K562 (cell line): ENCODE results near the gene ABLIM1. TPM values are rescaled to one million over a fixed set of nuclear protein-coding genes. Genes with fewer than 3 reads are reported as not detected.

Experiments
- ATAC-seq: fragments of 200-7000 bp; cut with Tn5 transposase; 3 replicates; pipeline ENCODE4 v1.9.1; 2020; ENCODE audit warnings: moderate library complexity
- BruUV-seq: library from RNA; stranded (reverse); fragments of 400-500 nt; replicated peaks from 2 replicates; lab custom pipeline; 2021; lab: Mats Ljungman, UMichigan
- CTCF ChIA-PET: fragments of 300-600 bp; formaldehyde crosslinking; extraction: SDS; loops from one replicate; lab custom pipeline; 2021; ENCODE audit warnings: low intra/inter-chr PET ratio; lab: Yijun Ruan, JAX
- POLR2A ChIA-PET: fragments of 300-600, 350-650 bp; sonication (Branson Sonifier 250); formaldehyde crosslinking; extraction: SDS; loops from one replicate; lab custom pipeline; 2021; ENCODE audit warnings: antibody characterized with exemption, inconsistent platforms; lab: Yijun Ruan, JAX
- DNase-seq, 4 experiments: peaks; one replicate each; pipeline versions ENCODE4 v3.0.0 to v3.0.0-alpha.2; 2011 to 2018; ENCODE audit warnings: low spot score in 3 of 4, mixed read lengths in 3 of 4; ENCODE audit errors: extremely low read depth in 1 of 4
- FAIRE-seq: peaks from 2 replicates; lab custom pipeline; 2011; peaks lifted over from hg19 to GRCh38; lab: Jason Lieb, UNC
- H2AFZ ChIP-seq: 2 replicates; pipeline ENCODE4 v1.6.0; 2011; ENCODE audit warnings: low read depth, low read length, control low read depth, inconsistent platforms
- H3K27ac ChIP-seq: fragments of 200-600 bp; 3 replicates; pipeline ENCODE4 v1.8.0; 2011; ENCODE audit warnings: low read depth, mild to moderate bottlenecking, control low read depth, inconsistent platforms, low read length, moderate library complexity, mixed read lengths; ENCODE audit errors: extremely low read depth
- H3K27me3 ChIP-seq, 2 experiments: fragments of 300-600 bp in 1 of 2; 2 replicates in 1 of 2; 3 replicates in 1 of 2; pipeline versions ENCODE4 v1.6.0 to v1.8.0; 2011; ENCODE audit warnings: inconsistent platforms in 2 of 2, low read length in 2 of 2, mild to moderate bottlenecking in 1 of 2, mixed read lengths in 1 of 2, moderate library complexity in 1 of 2; ENCODE audit not compliant: control insufficient read depth in 2 of 2, insufficient read depth in 2 of 2
- H3K36me3 ChIP-seq: fragments of 300-600 bp; 3 replicates; pipeline ENCODE4 v1.8.0; 2011; ENCODE audit warnings: mild to moderate bottlenecking, low read length, inconsistent platforms; ENCODE audit not compliant: control insufficient read depth, insufficient read depth
- H3K4me1 ChIP-seq, 2 experiments: fragments of 200-600 bp in 1 of 2; replicated peaks in 1 of 2; 2 replicates in 1 of 2; 3 replicates in 1 of 2; pipeline versions ENCODE4 v1.5.1 to v1.8.0; 2011; ENCODE audit warnings: inconsistent platforms in 2 of 2, low read length in 2 of 2, mild to moderate bottlenecking in 1 of 2, mixed read lengths in 1 of 2, moderate library complexity in 1 of 2; ENCODE audit not compliant: control insufficient read depth in 2 of 2, insufficient read depth in 2 of 2
- H3K4me2 ChIP-seq: 2 replicates; pipeline ENCODE4 v1.6.1; 2011; ENCODE audit warnings: low read length, control low read depth, inconsistent platforms, mixed read lengths; ENCODE audit not compliant: insufficient read depth
- H3K4me3 ChIP-seq: fragments of 200-600 bp; sonication (generic), shearing (Covaris generic); 2 replicates; pipeline ENCODE4 v1.5.1; 2016; ENCODE audit warnings: control low read depth, inconsistent platforms
- H3K79me2 ChIP-seq: fragments of 200-600 bp; 3 replicates; pipeline ENCODE4 v1.8.0; 2011; ENCODE audit warnings: low read length, inconsistent platforms; ENCODE audit not compliant: control insufficient read depth, insufficient read depth
- H3K9ac ChIP-seq, 2 experiments: 2 replicates each; pipeline versions ENCODE4 v1.6.0 to v1.6.1; 2011; ENCODE audit warnings: low read depth in 2 of 2, low read length in 2 of 2, control low read depth in 1 of 2, inconsistent platforms in 1 of 2, mild to moderate bottlenecking in 1 of 2, mixed read lengths in 1 of 2; ENCODE audit not compliant: insufficient read depth in 1 of 2
- H3K9me1 ChIP-seq: one replicate; pipeline ENCODE4 v1.6.0; 2011; ENCODE audit warnings: inconsistent platforms, mild to moderate bottlenecking, low read length, moderate library complexity; ENCODE audit not compliant: control insufficient read depth, insufficient read depth
- H3K9me3 ChIP-seq: replicated peaks from 2 replicates; pipeline ENCODE4 v1.5.1; 2011; ENCODE audit warnings: low read depth, low read length, inconsistent platforms; ENCODE audit not compliant: control insufficient read depth, insufficient read depth
- H4K20me1 ChIP-seq: replicated peaks from 2 replicates; pipeline ENCODE4 v1.6.1; 2011; ENCODE audit warnings: low read length, inconsistent platforms, mixed read lengths; ENCODE audit not compliant: control insufficient read depth, insufficient read depth
- AFF1 ChIP-seq, 2 experiments: fragments of 450-650 bp; IDR thresholded peaks; 2 replicates each; pipeline ENCODE4 v1.6.1; 2018; ENCODE audit warnings: mild to moderate bottlenecking in 2 of 2, low read depth in 1 of 2; ENCODE audit not compliant: partially characterized antibody in 2 of 2
- CBFA2T3 ChIP-seq: fragments of 450-650 bp; IDR thresholded peaks from 2 replicates; pipeline ENCODE4 v1.6.1; 2017
- E4F1 ChIP-seq: fragments of 250-450 bp; sonication (Bioruptor Pico); IDR thresholded peaks from 2 replicates; pipeline ENCODE4 v1.5.0; 2021; ENCODE audit warnings: mild to moderate bottlenecking, borderline replicate concordance
- JUND ChIP-seq, 2 experiments: IDR thresholded peaks; 2 replicates in 1 of 2; 3 replicates in 1 of 2; pipeline ENCODE4 v1.6.1; 2011; ENCODE audit warnings: borderline replicate concordance in 2 of 2, low read depth in 2 of 2, low read length in 2 of 2, improper control_type of control experiment in 1 of 2, missing biosample characterization in 1 of 2, missing genetic modification characterization in 1 of 2, missing genetic modification reagents in 1 of 2
- KDM5B ChIP-seq: fragments of 200-600 bp; sonication (generic); IDR thresholded peaks from 2 replicates; pipeline ENCODE4 v1.6.1; 2012; ENCODE audit warnings: low read depth, mild to moderate bottlenecking, moderate library complexity, low read length, control low read depth, inconsistent platforms; ENCODE audit not compliant: insufficient replicate concordance
- NFRKB ChIP-seq: fragments of 450-650 bp; IDR thresholded peaks from 2 replicates; pipeline ENCODE4 v1.6.1; 2016; ENCODE audit warnings: low read depth
- RBM15 ChIP-seq: fragments of 200-400 bp; formaldehyde crosslinking; IDR thresholded peaks from 2 replicates; pipeline ENCODE4 v1.6.1; 2018; ENCODE audit warnings: mild to moderate bottlenecking, low read length, moderate library complexity; ENCODE audit not compliant: insufficient read depth
- SAFB2 ChIP-seq: fragments of 200-400 bp; formaldehyde crosslinking; IDR thresholded peaks from 2 replicates; pipeline ENCODE4 v1.6.1; 2018; ENCODE audit warnings: borderline replicate concordance, low read length, low read depth, moderate library complexity; ENCODE audit not compliant: severe bottlenecking
- SMAD2 ChIP-seq: fragments of 150-350 bp; IDR thresholded peaks from 2 replicates; pipeline ENCODE4 v1.6.1; 2014; ENCODE audit warnings: low read depth, mild to moderate bottlenecking, low read length
- SMARCA4 ChIP-seq: fragments of 450-650 bp; IDR thresholded peaks from 2 replicates; pipeline ENCODE4 v1.6.1; 2016
- ZNF384 ChIP-seq: IDR thresholded peaks from 2 replicates; pipeline ENCODE4 v1.6.1; 2012; ENCODE audit warnings: low read depth, low read length, improper control_type of control experiment
- ZNF584 ChIP-seq: fragments of 200-800 bp; sonication (Bioruptor generic); IDR thresholded peaks from 2 replicates; pipeline ENCODE4 v1.6.1; 2016; ENCODE audit warnings: low read depth, mild to moderate bottlenecking, missing genetic modification characterization, missing compliant biosample characterization
- ZNF707 ChIP-seq: fragments of 250-450 bp; sonication (Bioruptor Pico); conservative IDR thresholded peaks from 2 replicates; pipeline ENCODE4 v1.8.0; 2022; ENCODE audit warnings: inconsistent platforms, mild to moderate bottlenecking, moderate library complexity
- ZNF79 ChIP-seq: fragments of 250-450 bp; sonication (Bioruptor Pico); IDR thresholded peaks from 2 replicates; pipeline ENCODE4 v1.4.0; 2020; ENCODE audit warnings: low read depth, mild to moderate bottlenecking, moderate library complexity
- in situ Hi-C: fragments of 300-500 bp; cut with MboI; formaldehyde crosslinking; loops from 4 replicates; pipeline ENCODE4 v1.15.0; 2018; ENCODE audit warnings: inconsistent platforms, mixed read lengths
- intact Hi-C: fragments of 100-400 bp; cut with micrococcal nuclease; formaldehyde crosslinking; loops from 2 replicates; pipeline ENCODE4 v1.14.2; 2022
- polyA plus RNA-seq, 8 experiments: library from polyadenylated mRNA; depleted of rRNA in 4 of 8; stranded (reverse) in 5 of 8; unstranded in 3 of 8; fragments of >200 nt; fragmentation: Nextera tagmentation in 2 of 8; fragmentation: Illumina TruSeq in 1 of 8; extraction: Ambion mirVana in 2 of 8; extraction: Trizol in 1 of 8; gene quantifications; 2 replicates each; pipeline versions ENCODE4 v1.2.1 to v1.2.3, GENCODE V29; 2011 to 2014; ENCODE audit warnings: inconsistent platforms in 1 of 8, missing spikeins in 1 of 8
- total RNA-seq, 7 experiments: library from RNA; depleted of rRNA in 6 of 7; stranded (reverse); fragments of >200 nt in 6 of 7; fragmentation: Illumina TruSeq in 2 of 7; extraction: Trizol in 2 of 7; gene quantifications; 2 replicates each; pipeline versions ENCODE4 v1.2.1 to v1.2.3, GENCODE V29; 2011 to 2021; ENCODE audit warnings: low replicate concordance in 1 of 7
- TF ChIP-seq, protein P1 (sequence below), 2 experiments: fragments of 450-650 bp in 1 of 2; sonication (generic) in 1 of 2; formaldehyde crosslinking in 1 of 2; IDR thresholded peaks in 1 of 2; conservative IDR thresholded peaks in 1 of 2; 2 replicates each; pipeline versions ENCODE4 v1.6.1 to v1.8.1; 2016 to 2023; ENCODE audit warnings: mild to moderate bottlenecking in 2 of 2, moderate library complexity in 2 of 2, inconsistent platforms in 1 of 2, missing genetic modification reagents in 1 of 2

ABLIM1 gene
- total and polyA plus RNA-seq, 9 of the 15 experiments (the other 6 are each of a cell fraction or from before 2014, with no cell fraction given), result 0.07 to 0.49 (median 0.14) TPM; not detected in 6

- Histone ChIP-seq H2AFZ (no peak overlapping the region), H4K20me1 (no peaks in the 10 kb centered on the region), H3K9me3 (no peaks in the 10 kb centered on the region), H3K79me2 (no peaks in the 10 kb centered on the region), H3K36me3 (no peaks in the 10 kb centered on the region), H3K4me2 (no peak overlapping the region), H3K27me3 (no peaks in the 10 kb centered on the region; a peak in 1 of 5 replicates), H3K9me1 (no peaks in the 10 kb centered on the region), H3K9ac (no peak overlapping the region), H3K4me3 (no peak overlapping the region), H3K27ac (no peak overlapping the region), H3K4me1 (no peaks in the 10 kb centered on the region)
- in situ Hi-C loops (no loop called here), intact Hi-C loops (no loop called here)
- DNase-seq, result no peak
- no TSS peak for BruUV-seq
- no peak for ATAC-seq
- ChIA-PET POLR2A (no interaction called here), CTCF (no interaction called here)
- FAIRE-seq, result no peak
- TF ChIP-seq, protein P1, sequence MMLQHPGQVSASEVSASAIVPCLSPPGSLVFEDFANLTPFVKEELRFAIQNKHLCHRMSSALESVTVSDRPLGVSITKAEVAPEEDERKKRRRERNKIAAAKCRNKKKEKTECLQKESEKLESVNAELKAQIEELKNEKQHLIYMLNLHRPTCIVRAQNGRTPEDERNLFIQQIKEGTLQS (IDR thresholded peaks at IDR 0.05), result no peak
- TF ChIP-seq, protein P1 (CRISPR knock-in tag; conservative IDR thresholded peaks at IDR 0.05), result no peak
- TF ChIP-seq CBFA2T3, result no peak
- TF ChIP-seq NFRKB, result no peak
- no peak for TF ChIP-seq ZNF384
- TF ChIP-seq E4F1 (CRISPR knock-in tag), result no peak
- no peak for TF ChIP-seq ZNF79
- no peak for TF ChIP-seq SAFB2
- no peak for TF ChIP-seq JUND (IDR thresholded peaks at IDR 0.05; ENCODE audit: borderline replicate concordance, low read depth, low read length)
- TF ChIP-seq JUND (tag; IDR thresholded peaks at IDR 0.05; ENCODE audit: borderline replicate concordance, low read depth, low read length), result no peak
- no peak for TF ChIP-seq SMARCA4
- TF ChIP-seq ZNF584 (CRISPR knock-in tag), result no peak
- no peak for TF ChIP-seq RBM15
- no peak for TF ChIP-seq SMAD2
- TF ChIP-seq KDM5B, result no peak
- no peak for TF ChIP-seq AFF1 (IDR thresholded peaks at IDR 0.05; ENCODE audit: low read depth in 1 of 2, partially characterized antibody in 2 of 2)
- no peak for TF ChIP-seq ZNF707 (CRISPR knock-in tag)
These were observed 213.3 kb downstream of the ABLIM1 start for GRCh38 chr10:114444819-114445218.
